Mesendoderm (in vitro differentiated cells): ENCODE data around the gene EPB41L4B.

Experiments used
- DNase-seq: peaks from one replicate; pipeline ENCODE4 v3.0.0; 2013
- H2AK5ac ChIP-seq: 2 replicates; pipeline ENCODE4 v1.6.1; 2013; ENCODE audit warnings: low read length, inconsistent platforms
- H2BK120ac ChIP-seq: 2 replicates; pipeline ENCODE4 v1.6.1; 2013; ENCODE audit warnings: low read depth, mild to moderate bottlenecking, low read length, moderate library complexity, mixed read lengths
- H2BK15ac ChIP-seq: replicated peaks from 2 replicates; pipeline ENCODE4 v1.6.1; 2013; ENCODE audit warnings: low read depth, mild to moderate bottlenecking, moderate library complexity
- H2BK5ac ChIP-seq: 2 replicates; pipeline ENCODE4 v1.6.1; 2013; ENCODE audit warnings: low read length, inconsistent platforms
- H3K18ac ChIP-seq: 2 replicates; pipeline ENCODE4 v1.6.1; 2013; ENCODE audit warnings: mild to moderate bottlenecking, low read length, mixed read lengths
- H3K23ac ChIP-seq: one replicate; pipeline ENCODE4 v1.6.1; 2013; ENCODE audit warnings: low read length
- H3K27ac ChIP-seq: 2 replicates; pipeline ENCODE4 v1.5.1; 2013; ENCODE audit warnings: low read depth, mild to moderate bottlenecking, inconsistent platforms, low read length, moderate library complexity
- H3K27me3 ChIP-seq: 2 replicates; pipeline ENCODE4 v1.6.1; 2013; ENCODE audit warnings: low read length, control low read depth, mild to moderate bottlenecking, inconsistent platforms; ENCODE audit not compliant: insufficient read depth, poor library complexity
- H3K36me3 ChIP-seq: 2 replicates; pipeline ENCODE4 v1.6.1; 2013; ENCODE audit warnings: low read length, inconsistent platforms; ENCODE audit not compliant: control insufficient read depth, insufficient read depth
- H3K4ac ChIP-seq: one replicate; pipeline ENCODE4 v1.6.1; 2013; ENCODE audit warnings: low read depth, mild to moderate bottlenecking, low read length, moderate library complexity
- H3K4me1 ChIP-seq: 2 replicates; pipeline ENCODE4 v1.6.1; 2013; ENCODE audit warnings: low read depth, low read length, inconsistent platforms; ENCODE audit not compliant: control insufficient read depth
- H3K4me2 ChIP-seq: 2 replicates; pipeline ENCODE4 v1.6.1; 2013; ENCODE audit warnings: low read length
- H3K4me3 ChIP-seq: 2 replicates; pipeline ENCODE4 v1.5.1; 2013; ENCODE audit warnings: mild to moderate bottlenecking, low read length
- H3K56ac ChIP-seq: one replicate; pipeline ENCODE4 v1.6.1; 2013; ENCODE audit warnings: low read length
- H3K79me1 ChIP-seq: 2 replicates; pipeline ENCODE4 v1.6.1; 2013; ENCODE audit warnings: low read length, inconsistent platforms
- H3K79me2 ChIP-seq: 2 replicates; pipeline ENCODE4 v1.6.1; 2013; ENCODE audit warnings: mild to moderate bottlenecking, low read length; ENCODE audit not compliant: control insufficient read depth, insufficient read depth
- H3K9ac ChIP-seq: 2 replicates; pipeline ENCODE4 v1.6.1; 2013; ENCODE audit warnings: low read length, inconsistent platforms
- H4K5ac ChIP-seq: one replicate; pipeline ENCODE4 v1.6.1; 2013; ENCODE audit warnings: low read length
- H4K8ac ChIP-seq: one replicate; pipeline ENCODE4 v1.6.1; 2013; ENCODE audit warnings: low read depth, mild to moderate bottlenecking, control low read depth, low read length, moderate library complexity
- WGBS: extraction: QIAGEN DNeasy Blood & Tissue Kit; methylation state at CpG from one replicate; pipeline ENCODE4 v1.1.7; 2013; ENCODE audit warnings: low lambda C conversion rate, missing lambda C conversion rate; ENCODE audit not compliant: insufficient coverage; ENCODE audit errors: extremely low coverage; 5-methylcytosine and 5-hydroxymethylcytosine counted together

The EPB41L4B gene

DNA sequence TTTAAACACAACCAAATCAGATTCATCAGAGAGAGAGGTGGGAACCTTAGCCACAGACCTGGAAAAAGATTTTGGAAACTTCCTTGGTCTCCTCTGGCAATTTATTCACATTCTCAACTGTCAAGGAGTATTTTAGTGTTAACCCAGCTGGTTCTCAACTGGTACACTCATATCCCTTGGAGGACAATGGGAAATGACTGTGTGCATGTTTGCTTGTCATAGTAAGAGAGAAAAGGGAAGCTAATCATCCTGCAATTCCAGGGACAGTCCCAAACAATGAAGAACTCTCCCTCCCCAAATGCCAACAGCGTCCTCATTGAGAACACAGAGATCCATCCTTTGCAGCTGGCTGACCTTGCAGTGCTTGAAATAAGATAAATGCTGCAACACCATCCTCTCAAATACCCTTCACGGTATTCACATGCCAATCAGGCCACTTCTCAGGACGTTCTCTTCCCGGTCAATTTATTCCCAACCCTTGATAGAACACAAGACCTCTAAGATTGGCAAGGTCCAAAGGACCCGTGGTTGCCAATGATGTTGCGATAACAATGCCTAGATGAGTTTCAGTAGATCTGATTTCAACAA lies 75.5 kb downstream of the EPB41L4B start:
- no peak overlapping the region for H3K18ac ChIP-seq

GRCh38 chr9:109244179-109245132 lies 76.4 kb downstream of the EPB41L4B start:
- H3K27me3 ChIP-seq: no peaks in the 10 kb centered on the region
- H3K36me3 ChIP-seq: no peaks in the 10 kb centered on the region
- H2AK5ac ChIP-seq: no peak overlapping the region
- no peak overlapping the region for H3K9ac ChIP-seq
- WGBS: no CpG with 5 or more reads among the region's 9 CpGs
- no peak overlapping the region for H3K18ac ChIP-seq
- no peak overlapping the region for H2BK120ac ChIP-seq
- no peak overlapping the region for H2BK5ac ChIP-seq
- H2BK15ac ChIP-seq: no peak overlapping the region
- DNase-seq: peak; percentile 87
- no peak overlapping the region for H3K4me3 ChIP-seq
- no peaks in the 10 kb centered on the region for H3K4me1 ChIP-seq
- no peaks in the 10 kb centered on the region for H3K79me2 ChIP-seq
- H3K4me2 ChIP-seq: no peak overlapping the region
- no peaks in the 10 kb centered on the region for H3K79me1 ChIP-seq
- no peak overlapping the region for H3K27ac ChIP-seq
- no peak overlapping the region for H4K5ac ChIP-seq
- no peak overlapping the region for H3K56ac ChIP-seq
- H3K23ac ChIP-seq: no peak overlapping the region
- no peak overlapping the region for H4K8ac ChIP-seq
- no peak overlapping the region for H3K4ac ChIP-seq

More for the DNA sequence above, 75.5 kb downstream of the EPB41L4B start:
- no peaks in the 10 kb centered on the region for H3K4me1 ChIP-seq
- H2BK120ac ChIP-seq: no peak overlapping the region
- no peak overlapping the region for H3K23ac ChIP-seq
- H3K4me3 ChIP-seq: no peak overlapping the region
- H4K5ac ChIP-seq: no peak overlapping the region
- H3K27me3 ChIP-seq: no peaks in the 10 kb centered on the region
- H4K8ac ChIP-seq: no peak overlapping the region
- H3K27ac ChIP-seq: no peak overlapping the region
- H3K4ac ChIP-seq: no peak overlapping the region
- DNase-seq: no peak
- no peaks in the 10 kb centered on the region for H3K79me2 ChIP-seq
- no peak overlapping the region for H2BK15ac ChIP-seq
- no peaks in the 10 kb centered on the region for H3K36me3 ChIP-seq
- no peak overlapping the region for H3K56ac ChIP-seq
- no peak overlapping the region for H2AK5ac ChIP-seq
- no peaks in the 10 kb centered on the region for H3K79me1 ChIP-seq
- no peak overlapping the region for H2BK5ac ChIP-seq
- H3K4me2 ChIP-seq: no peak overlapping the region
- H3K9ac ChIP-seq: no peak overlapping the region
- WGBS: no CpG with 5 or more reads among the region's 6 CpGs

GRCh38 chr9:109242741-109243140 lies 78.1 kb downstream of the EPB41L4B start:
- H2AK5ac ChIP-seq: no peak overlapping the region
- no peaks in the 10 kb centered on the region for H3K27me3 ChIP-seq
- H4K8ac ChIP-seq: no peak overlapping the region
- no peak overlapping the region for H3K4me3 ChIP-seq
- H3K79me1 ChIP-seq: no peaks in the 10 kb centered on the region
- no peak overlapping the region for H3K18ac ChIP-seq
- no peak overlapping the region for H3K23ac ChIP-seq
- no peak overlapping the region for H3K4ac ChIP-seq
- no peak overlapping the region for H3K56ac ChIP-seq
- no peak overlapping the region for H3K27ac ChIP-seq
- H3K36me3 ChIP-seq: no peaks in the 10 kb centered on the region
- DNase-seq: no peak
- H3K79me2 ChIP-seq: no peaks in the 10 kb centered on the region
- H4K5ac ChIP-seq: no peak overlapping the region
- H2BK5ac ChIP-seq: no peak overlapping the region
- no peak overlapping the region for H3K9ac ChIP-seq
- no peak overlapping the region for H2BK15ac ChIP-seq
- H3K4me2 ChIP-seq: no peak overlapping the region
- no peak overlapping the region for H2BK120ac ChIP-seq
- WGBS: no CpG with 5 or more reads among the region's 2 CpGs
- no peaks in the 10 kb centered on the region for H3K4me1 ChIP-seq

DNA sequence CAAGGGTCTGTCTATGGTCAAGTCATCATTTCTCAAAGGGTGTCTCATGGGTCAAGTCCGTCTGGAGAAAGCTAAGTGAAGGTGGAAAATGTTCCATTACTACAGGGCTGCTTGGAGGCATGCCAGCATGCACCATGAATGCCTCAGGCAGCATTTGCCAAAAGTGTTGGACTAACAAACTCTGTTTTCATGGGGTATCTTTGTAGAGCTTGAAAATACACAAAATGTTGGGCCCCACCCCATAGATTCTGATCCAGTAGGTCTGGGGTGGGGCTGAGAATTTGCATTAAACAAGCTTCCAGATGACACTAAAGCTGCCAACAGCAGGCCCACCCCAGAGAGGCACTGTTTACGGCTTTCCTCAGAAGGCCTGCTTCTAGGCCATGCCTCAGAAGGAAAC lies 78.8 kb downstream of the EPB41L4B start:
- Histone ChIP-seq H3K79me2 (no peaks in the 10 kb centered on the region), H3K36me3 (no peaks in the 10 kb centered on the region), H2BK15ac (no peak overlapping the region), H2BK5ac (no peak overlapping the region), H3K4me3 (no peak overlapping the region), H3K4me2 (no peak overlapping the region), H3K27me3 (no peaks in the 10 kb centered on the region), H3K9ac (no peak overlapping the region), H2BK120ac (no peak overlapping the region), H3K79me1 (no peaks in the 10 kb centered on the region), H3K27ac (no peak overlapping the region), H4K8ac (no peak overlapping the region), H3K4ac (no peak overlapping the region), H3K4me1 (no peaks in the 10 kb centered on the region), H3K18ac (no peak overlapping the region), H3K56ac (no peak overlapping the region), H4K5ac (no peak overlapping the region), H3K23ac (no peak overlapping the region), H2AK5ac (no peak overlapping the region)
- no peak for DNase-seq
- no CpG with 5 or more reads among the region's 2 CpGs for WGBS

DNA sequence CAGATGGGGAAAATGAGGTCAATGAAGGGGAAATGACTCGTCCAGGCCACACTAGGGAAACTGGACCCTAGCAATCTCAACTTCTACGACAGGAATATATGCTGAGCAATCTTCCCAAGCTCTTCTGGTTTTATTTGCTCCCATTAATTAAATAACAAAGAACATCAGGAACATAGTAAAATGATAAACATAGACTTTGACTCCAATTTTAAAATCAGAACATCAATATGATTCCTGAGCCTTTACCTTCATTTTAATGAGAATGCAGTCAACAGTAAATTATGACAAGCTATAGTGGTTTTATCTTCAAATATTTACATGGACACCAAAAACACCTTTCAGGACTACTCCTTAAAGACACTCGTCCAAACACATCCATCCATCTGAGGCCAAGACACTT lies 79.7 kb downstream of the EPB41L4B start:
- H3K4me1 ChIP-seq: no peaks in the 10 kb centered on the region
- no peak overlapping the region for H3K4me2 ChIP-seq
- H3K9ac ChIP-seq: no peak overlapping the region
- no peak overlapping the region for H2BK120ac ChIP-seq
- DNase-seq: no peak
- no peak overlapping the region for H2BK5ac ChIP-seq
- H3K27ac ChIP-seq: no peak overlapping the region
- no peak overlapping the region for H3K23ac ChIP-seq
- H3K36me3 ChIP-seq: no peaks in the 10 kb centered on the region
- no peaks in the 10 kb centered on the region for H3K27me3 ChIP-seq
- H3K79me1 ChIP-seq: no peaks in the 10 kb centered on the region
- no peak overlapping the region for H4K5ac ChIP-seq
- no peak overlapping the region for H3K4ac ChIP-seq
- no peak overlapping the region for H3K56ac ChIP-seq
- H4K8ac ChIP-seq: no peak overlapping the region
- WGBS: no CpG with 5 or more reads among the region's 3 CpGs
- H3K79me2 ChIP-seq: no peaks in the 10 kb centered on the region
- no peak overlapping the region for H3K18ac ChIP-seq
- no peak overlapping the region for H3K4me3 ChIP-seq
- H2BK15ac ChIP-seq: no peak overlapping the region
- no peak overlapping the region for H2AK5ac ChIP-seq
